ENCODE results near the gene EPN1.

The EPN1 gene

GRCh38 chr19:55670280-55671053, 4.6 kb upstream of the EPN1 start:
- no peaks in the 10 kb centered on the region for H4K20me1 ChIP-seq (ENCODE audit: insufficient read depth)
- H3K4me3 ChIP-seq (IDR thresholded peaks at IDR 0.05; ENCODE audit: insufficient read depth, low read depth, low read length): no peak overlapping the region
- H3K4me2 ChIP-seq: no peak overlapping the region
- peaks cover 3% of the 10 kb centered on the region for H3K4me1 ChIP-seq (ENCODE audit: low read depth, poor library complexity, severe bottlenecking)
- H3K27ac ChIP-seq: no peak overlapping the region
- H2AFZ ChIP-seq (ENCODE audit: low read depth): no peak overlapping the region
- peaks cover 75% of the 10 kb centered on the region for H3K79me2 ChIP-seq (ENCODE audit: insufficient read depth, low read depth)
- H3K9ac ChIP-seq: no peak overlapping the region
- H3K36me3 ChIP-seq (ENCODE audit: insufficient read depth): no peaks in the 10 kb centered on the region; the same call in 1 of the 2 replicates
- no peaks in the 10 kb centered on the region for H3K27me3 ChIP-seq (ENCODE audit: insufficient read depth, low read depth)
- TF ChIP-seq, protein P1, sequence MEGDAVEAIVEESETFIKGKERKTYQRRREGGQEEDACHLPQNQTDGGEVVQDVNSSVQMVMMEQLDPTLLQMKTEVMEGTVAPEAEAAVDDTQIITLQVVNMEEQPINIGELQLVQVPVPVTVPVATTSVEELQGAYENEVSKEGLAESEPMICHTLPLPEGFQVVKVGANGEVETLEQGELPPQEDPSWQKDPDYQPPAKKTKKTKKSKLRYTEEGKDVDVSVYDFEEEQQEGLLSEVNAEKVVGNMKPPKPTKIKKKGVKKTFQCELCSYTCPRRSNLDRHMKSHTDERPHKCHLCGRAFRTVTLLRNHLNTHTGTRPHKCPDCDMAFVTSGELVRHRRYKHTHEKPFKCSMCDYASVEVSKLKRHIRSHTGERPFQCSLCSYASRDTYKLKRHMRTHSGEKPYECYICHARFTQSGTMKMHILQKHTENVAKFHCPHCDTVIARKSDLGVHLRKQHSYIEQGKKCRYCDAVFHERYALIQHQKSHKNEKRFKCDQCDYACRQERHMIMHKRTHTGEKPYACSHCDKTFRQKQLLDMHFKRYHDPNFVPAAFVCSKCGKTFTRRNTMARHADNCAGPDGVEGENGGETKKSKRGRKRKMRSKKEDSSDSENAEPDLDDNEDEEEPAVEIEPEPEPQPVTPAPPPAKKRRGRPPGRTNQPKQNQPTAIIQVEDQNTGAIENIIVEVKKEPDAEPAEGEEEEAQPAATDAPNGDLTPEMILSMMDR (conservative IDR thresholded peaks at IDR 0.05; ENCODE audit: low read depth, low read length): no peak

- Histone ChIP-seq H3K4me2 (no peak overlapping the region), H4K20me1 (ENCODE audit: insufficient read depth) (no peaks in the 10 kb centered on the region), H3K4me3 (IDR thresholded peaks at IDR 0.05; ENCODE audit: insufficient read depth, low read depth, low read length) (no peak overlapping the region), H3K4me1 (ENCODE audit: low read depth, poor library complexity, severe bottlenecking) (peaks cover 4% of the 10 kb centered on the region), H3K79me2 (ENCODE audit: insufficient read depth, low read depth) (peaks cover 75% of the 10 kb centered on the region), H3K9ac (no peak overlapping the region), H3K27me3 (ENCODE audit: insufficient read depth, low read depth) (no peaks in the 10 kb centered on the region), H3K27ac (no peak overlapping the region), H3K36me3 (ENCODE audit: insufficient read depth) (no peaks in the 10 kb centered on the region; the same call in 1 of the 2 replicates), H2AFZ (ENCODE audit: low read depth) (no peak overlapping the region)
- TF ChIP-seq, protein P1 (conservative IDR thresholded peaks at IDR 0.05; ENCODE audit: low read depth, low read length): no peak
Measured at GRCh38 chr19:55671054-55671378, 4.0 kb upstream of the EPN1 start.

GRCh38 chr19:55672418-55672817, 2.6 kb upstream of the EPN1 start:
- Histone ChIP-seq H3K4me3 (IDR thresholded peaks at IDR 0.05; ENCODE audit: insufficient read depth, low read depth, low read length) (no peak overlapping the region), H3K27ac (no peak overlapping the region), H3K4me1 (ENCODE audit: low read depth, poor library complexity, severe bottlenecking) (peaks cover 18% of the 10 kb centered on the region), H4K20me1 (ENCODE audit: insufficient read depth) (no peaks in the 10 kb centered on the region), H3K4me2 (no peak overlapping the region), H3K36me3 (ENCODE audit: insufficient read depth) (no peaks in the 10 kb centered on the region; the same call in 1 of the 2 replicates), H2AFZ (ENCODE audit: low read depth) (no peak overlapping the region), H3K79me2 (ENCODE audit: insufficient read depth, low read depth) (peaks cover 75% of the 10 kb centered on the region), H3K9ac (no peak overlapping the region), H3K27me3 (ENCODE audit: insufficient read depth, low read depth) (no peaks in the 10 kb centered on the region)
- TF ChIP-seq, protein P1 (conservative IDR thresholded peaks at IDR 0.05; ENCODE audit: low read depth, low read length): no peak

DNA sequence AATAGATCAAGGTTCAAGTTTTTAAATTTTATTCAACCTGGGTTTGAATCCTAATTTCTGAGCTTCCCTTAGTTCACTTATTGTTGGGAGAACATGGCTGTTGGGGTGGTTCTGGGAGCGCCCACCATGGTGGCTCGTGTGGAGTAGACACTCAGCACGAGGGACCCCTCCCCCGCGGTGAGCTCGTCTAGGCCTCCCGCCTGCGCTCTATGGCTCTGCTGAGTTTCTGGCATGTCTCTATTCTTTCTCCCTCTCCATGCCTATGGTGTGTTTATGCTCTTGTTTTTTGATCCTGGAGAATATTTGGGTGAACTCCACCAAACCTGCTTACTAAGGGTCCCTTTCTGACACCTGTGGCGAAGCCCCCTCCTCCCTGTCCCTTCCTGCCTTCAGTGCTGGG, 1.6 kb upstream of the EPN1 start:
- Histone ChIP-seq H2AFZ (ENCODE audit: low read depth) (no peak overlapping the region), H3K79me2 (ENCODE audit: insufficient read depth, low read depth) (peaks cover 75% of the 10 kb centered on the region), H3K9ac (no peak overlapping the region), H3K27ac (peak overlapping the region; percentile 12; the same call in 1 of the 2 replicates), H3K36me3 (ENCODE audit: insufficient read depth) (no peaks in the 10 kb centered on the region; the same call in 1 of the 2 replicates), H3K27me3 (ENCODE audit: insufficient read depth, low read depth) (no peaks in the 10 kb centered on the region), H4K20me1 (ENCODE audit: insufficient read depth) (no peaks in the 10 kb centered on the region), H3K4me3 (IDR thresholded peaks at IDR 0.05; ENCODE audit: insufficient read depth, low read depth, low read length) (no peak overlapping the region), H3K4me2 (no peak overlapping the region), H3K4me1 (ENCODE audit: low read depth, poor library complexity, severe bottlenecking) (peaks cover 28% of the 10 kb centered on the region)
- TF ChIP-seq, protein P1 (conservative IDR thresholded peaks at IDR 0.05; ENCODE audit: low read depth, low read length): no peak
